ENCODE results near the gene CDX4.
"Not testable (repeated sequence)": the region's sequence is repeated elsewhere in the genome, so short reads cannot be mapped to it uniquely, and the experiment has no call there.

CDX4 gene, protein sequence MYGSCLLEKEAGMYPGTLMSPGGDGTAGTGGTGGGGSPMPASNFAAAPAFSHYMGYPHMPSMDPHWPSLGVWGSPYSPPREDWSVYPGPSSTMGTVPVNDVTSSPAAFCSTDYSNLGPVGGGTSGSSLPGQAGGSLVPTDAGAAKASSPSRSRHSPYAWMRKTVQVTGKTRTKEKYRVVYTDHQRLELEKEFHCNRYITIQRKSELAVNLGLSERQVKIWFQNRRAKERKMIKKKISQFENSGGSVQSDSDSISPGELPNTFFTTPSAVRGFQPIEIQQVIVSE

DNA sequence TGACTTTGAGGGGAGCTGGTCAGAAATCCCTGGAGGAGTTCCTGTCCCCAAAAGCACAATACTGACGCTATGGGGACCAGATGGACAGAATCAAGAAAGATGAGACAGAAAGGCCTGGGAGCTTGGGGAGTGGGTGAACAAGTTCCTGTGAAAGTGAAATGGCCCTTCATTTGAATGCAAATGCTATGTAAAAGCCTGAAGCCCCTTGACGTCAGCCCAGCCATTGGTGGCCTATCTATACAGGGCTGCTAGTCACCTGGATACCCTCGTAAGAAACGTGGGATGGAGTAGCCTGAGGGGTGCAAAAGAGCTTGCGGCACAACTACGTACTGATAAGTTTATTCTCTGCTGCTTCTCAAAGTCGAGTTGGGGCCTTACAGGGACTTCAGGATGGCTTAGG lies at the start of gene CDX4:
TSS of gene CDX4 (plus strand) at position 223 of the 400 bp plus-strand sequence. CDS start 201 bp downstream, outside the sequence.
- no peak for DNase-seq (ENCODE audit: low read depth)

DNA sequence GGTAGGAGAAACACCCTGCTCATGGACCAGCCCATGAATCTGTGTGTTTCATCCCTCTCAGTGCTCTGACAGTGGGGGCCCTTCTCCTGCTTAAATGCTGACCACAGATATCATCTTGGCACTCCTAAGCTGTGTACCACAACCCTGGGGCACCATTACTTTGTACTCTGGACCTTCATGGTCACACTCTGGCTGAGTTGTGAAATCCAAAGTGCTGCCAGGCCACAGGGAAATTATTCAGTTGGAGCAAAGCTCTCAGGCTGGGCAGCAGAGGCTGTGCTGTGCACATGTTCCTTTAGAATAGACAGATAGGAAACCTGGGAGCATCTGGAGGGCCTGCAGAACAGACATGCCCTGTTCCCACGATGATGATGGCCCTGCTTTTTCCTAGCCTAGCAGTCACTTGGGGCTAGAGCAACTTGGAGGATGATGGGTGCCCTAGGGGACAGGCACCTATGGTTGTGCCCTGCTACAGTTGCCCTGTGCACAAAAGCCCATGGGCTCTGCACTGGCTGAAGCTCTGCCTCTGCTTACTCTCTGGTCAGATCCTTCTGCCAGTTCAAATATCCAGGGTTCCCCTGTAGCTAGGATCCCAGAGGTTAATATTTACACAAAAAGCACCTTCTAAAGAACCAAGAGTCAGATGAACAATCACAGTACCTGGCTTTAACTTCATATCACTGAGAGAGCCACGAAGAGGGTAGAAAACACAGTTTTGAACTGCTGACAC lies 48.5 kb upstream of the CDX4 start:
- DNase-seq (ENCODE audit: low read depth), result no peak

DNA sequence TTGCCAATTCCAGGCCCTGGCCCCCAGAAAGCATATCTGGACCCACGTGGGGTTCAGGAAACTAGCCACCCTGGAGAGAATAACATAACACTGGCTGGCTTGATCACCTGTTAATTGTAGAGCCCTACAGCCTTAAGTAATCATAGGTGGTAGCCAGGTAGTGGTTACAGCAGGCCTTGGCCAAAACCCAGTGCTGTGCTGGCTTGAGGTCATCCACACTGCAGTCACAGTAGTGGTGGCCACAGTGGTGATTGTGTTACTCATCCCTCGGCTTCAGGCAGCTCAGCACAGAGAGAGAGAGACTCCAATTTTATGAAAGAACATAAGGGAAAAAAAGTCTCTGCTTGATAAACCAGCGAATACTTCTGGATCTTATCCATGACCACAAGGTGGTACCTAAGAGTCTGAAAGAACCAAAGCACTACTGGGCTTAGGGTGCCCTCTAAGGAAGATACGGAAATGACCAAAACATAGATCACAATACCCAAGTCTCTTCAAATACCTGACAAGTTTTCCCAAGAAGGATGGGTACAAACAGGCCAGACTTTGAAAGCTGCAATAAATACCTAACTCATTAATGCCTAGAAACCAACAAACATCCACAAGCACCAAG lies 46.6 kb upstream of the CDX4 start:
- no peak for DNase-seq (ENCODE audit: low read depth)

DNA sequence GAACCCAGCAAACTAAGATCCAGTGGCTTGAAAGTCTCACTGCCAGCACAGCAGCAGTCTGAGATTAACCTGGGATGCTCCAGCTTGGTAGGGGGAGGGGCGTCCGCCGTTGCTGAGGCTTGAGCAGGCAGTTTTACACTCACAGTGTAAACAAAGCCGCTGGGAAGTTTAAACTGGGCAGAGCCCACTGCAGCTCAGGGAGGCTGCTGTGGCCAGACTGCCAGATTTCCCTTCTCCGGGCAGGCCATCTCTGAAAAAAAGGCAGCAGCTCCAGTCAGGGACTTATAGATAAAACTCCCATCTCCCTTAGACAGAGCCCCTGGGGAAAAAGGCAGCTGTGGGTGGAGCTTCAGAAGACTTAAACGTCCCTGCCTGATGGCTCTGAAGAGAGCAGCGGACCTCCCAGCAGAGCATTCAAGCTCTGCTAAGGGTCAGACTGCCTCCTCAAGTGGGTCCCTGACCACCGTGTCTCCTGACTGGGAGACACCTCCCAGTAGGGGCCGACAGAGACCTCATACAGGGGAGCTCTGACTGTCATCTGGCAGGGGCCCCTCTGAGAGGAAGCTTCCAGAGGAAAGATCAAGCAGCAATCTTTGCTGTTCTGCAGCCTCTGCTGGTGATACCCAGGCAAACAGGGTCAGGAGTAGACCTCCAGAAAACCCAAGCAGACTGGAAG lies 45.1 kb upstream of the CDX4 start:
- no peak for DNase-seq (ENCODE audit: low read depth)

DNA sequence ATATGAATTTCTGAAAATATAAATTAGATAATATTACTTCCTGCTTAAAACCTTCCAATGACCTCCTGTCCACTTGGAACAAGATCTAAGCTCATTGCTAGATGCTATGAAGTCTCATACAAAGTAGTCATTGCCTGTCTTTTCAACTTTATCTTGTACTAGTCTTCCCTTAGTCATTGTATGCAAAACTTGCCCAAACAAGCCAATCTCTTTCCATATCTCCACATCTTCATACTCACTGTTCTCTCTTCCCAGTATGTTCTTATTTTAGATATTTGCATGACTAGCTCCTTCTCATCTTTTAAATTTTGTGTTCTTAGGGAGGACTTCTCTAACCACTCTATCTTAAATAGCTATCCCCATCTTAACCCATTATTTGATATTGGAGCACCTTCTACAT lies 33.9 kb upstream of the CDX4 start:
- DNase-seq (ENCODE audit: low read depth), result no peak

DNA sequence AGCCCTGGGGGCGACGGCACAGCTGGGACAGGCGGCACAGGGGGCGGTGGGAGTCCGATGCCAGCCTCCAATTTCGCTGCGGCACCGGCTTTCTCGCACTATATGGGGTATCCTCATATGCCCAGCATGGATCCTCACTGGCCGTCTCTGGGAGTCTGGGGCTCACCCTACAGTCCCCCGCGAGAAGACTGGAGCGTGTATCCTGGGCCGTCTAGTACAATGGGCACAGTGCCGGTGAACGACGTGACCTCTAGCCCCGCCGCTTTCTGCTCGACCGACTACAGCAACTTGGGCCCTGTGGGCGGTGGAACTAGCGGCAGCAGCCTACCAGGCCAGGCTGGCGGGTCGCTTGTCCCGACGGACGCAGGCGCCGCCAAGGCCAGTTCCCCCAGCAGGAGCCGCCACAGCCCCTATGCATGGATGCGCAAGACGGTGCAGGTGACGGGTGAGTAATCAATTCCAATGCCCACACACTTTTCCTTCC lies 500 bp downstream of the CDX4 start:
- DNase-seq (ENCODE audit: low read depth), result no peak

DNA sequence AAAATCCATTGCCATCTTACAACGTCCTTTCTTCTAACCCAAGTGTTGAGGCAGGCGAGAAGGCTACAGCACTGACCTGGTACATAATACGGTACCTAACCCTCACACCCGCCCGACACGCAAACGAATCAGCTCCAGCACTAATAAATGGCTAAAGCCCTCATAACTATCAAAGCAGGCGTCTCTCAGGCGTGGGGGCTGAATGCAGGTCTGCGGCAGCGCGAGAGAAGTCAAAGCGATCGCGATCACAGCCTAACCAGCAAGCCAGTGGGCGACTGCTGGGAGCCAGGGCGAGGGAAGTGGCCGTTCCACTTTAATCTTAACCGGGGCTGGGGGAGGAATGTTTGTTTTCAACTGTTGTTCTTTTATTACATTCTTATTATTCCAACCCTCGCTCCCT lies 1.5 kb downstream of the CDX4 start:
- DNase-seq (ENCODE audit: low read depth), result no peak

DNA sequence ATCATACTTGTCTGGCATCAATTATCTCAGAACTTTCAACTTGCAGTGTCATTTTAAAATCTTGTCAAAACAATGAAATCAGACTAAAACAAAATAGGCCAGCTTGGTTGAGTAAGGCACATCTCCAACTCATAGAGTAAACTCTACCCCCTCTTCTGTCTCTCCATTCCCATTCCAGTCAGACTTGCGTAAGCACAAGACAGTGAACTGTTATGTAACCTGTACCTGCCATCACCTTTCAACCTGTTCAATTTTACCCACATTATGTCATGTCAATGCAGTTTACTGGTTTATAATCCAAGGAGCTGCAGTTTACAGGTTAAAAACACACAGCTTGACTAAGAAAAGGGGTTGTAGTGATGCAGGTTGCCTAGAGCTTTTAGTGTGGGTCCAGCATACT lies 8.3 kb downstream of the CDX4 start:
- DNase-seq (ENCODE audit: low read depth), result no peak

DNA sequence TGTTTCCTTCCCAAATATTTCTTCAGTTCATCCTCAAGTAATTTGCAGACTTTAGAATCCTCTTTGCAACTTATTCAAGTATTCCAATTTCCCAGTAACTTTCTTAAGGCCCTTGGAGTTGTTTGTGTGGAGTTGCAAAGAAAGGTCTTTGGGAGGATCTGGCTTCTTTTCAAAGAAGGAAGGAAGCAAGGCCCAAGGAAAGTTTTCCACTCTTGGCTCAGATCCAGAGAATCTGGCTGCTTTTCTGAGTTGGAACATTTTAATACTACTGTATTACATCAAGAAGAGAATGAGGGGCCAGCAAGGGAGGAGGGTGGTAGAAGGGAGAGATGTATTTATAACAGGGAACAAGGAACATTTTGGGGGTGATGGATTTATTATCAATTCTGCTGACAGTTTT lies 10.5 kb downstream of the CDX4 start:
- no peak for DNase-seq (ENCODE audit: low read depth)

DNA sequence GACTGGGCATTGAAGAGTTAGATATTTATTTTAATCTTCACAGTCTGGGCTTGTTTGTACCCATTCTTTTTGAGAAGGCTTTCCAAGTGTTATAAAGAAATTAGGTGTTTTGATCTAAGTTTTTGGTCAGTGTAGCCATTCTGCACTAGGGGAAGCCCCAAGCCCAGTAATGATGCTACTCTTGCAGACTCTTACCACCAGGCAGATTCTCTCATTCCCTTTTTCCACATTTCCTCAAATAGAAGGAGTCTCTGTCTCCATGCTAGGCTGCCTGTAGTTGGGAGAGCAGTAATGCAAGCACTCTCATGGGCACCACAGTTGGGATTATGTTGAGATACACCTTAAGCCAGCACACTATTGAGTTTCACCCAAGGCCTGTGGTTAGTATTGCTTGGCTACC lies 21.5 kb downstream of the CDX4 start:
- DNase-seq (ENCODE audit: low read depth), result no peak

DNA sequence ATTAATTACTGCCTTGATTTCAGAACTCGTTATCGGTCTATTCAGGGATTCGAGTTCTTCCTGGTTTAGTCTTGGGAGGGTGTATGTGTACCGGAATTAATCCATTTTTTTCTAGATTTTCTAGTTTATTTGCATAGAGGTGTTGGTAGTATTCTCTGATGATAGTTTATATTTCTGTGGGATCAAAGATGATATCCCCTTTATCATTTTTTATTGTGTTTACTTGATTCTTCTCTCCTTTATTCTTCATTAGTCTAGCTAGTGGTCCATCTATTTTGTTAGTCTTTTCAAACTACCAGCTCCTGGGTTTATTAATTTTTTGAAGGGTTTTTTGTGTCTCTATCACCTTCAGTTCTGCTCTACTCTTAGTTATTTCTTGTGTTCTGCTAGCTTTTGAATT lies 32.1 kb downstream of the CDX4 start:
- no peak for DNase-seq (ENCODE audit: low read depth)

DNA sequence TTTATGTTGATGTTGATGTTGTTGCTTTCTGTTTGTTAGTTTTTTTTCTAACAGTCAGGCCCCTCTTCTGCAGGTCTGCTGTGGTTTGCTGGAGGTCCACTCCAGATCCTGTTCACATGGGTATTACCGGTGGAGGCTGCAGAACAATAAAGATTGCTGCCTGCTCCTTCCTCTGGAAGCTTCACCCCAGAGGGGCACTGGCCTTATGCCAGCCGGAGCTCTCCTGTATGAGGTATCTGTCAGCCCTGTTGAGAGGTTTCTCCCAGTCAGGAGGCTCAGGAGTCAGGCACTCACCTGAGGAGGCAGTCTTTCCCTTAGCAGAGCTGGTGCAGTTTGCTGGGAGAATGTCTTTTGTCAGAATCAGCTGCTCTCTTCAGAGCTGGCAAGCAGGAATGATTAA lies 34.7 kb downstream of the CDX4 start:
- no peak for DNase-seq (ENCODE audit: low read depth)

DNA sequence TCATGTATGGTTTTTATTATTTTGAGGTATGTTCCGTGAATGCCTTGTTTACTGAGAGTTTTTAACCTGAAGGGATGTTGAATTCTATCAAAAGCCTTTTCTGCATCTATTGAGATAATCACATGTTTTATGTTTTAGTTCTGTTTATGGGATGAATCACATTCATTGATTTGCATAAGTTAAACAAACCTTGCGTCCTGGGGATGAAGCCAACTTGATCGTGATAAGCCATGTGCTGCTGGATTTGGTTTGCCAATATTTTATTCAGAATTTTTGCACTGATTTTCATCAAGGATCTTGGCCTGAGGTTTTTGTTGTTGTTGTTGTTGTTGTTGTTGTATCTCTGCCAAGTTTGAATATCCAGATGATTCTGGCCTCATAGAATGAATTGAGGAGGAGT lies 43.8 kb downstream of the CDX4 start:
- DNase-seq (ENCODE audit: low read depth), result no peak

DNA sequence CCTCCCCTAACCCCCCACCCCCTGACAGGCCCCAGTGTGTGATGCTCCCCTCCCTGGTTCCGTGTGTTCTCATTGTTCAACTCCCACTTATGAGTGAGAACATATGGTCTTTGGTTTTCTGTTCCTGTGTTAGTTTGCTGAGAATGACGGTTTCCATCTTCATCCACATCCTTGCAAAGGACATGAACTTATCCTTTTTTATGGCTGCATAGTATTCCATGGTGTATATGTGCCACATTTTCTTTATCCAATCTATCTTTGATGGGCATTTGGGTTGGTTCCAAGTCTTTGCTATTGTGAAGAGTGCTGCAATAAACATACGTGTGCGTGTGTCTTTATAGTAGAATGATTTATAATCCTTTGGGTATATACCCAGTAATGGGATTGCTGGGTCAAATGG lies 45.3 kb downstream of the CDX4 start:
- not testable (repeated sequence) for DNase-seq (ENCODE audit: low read depth)

All from activated T-helper 1 cell treated with Interleukin-2 at 50 U/mL for 16 hours (primary cell).